ENCODE data around the gene RDH11. TPM values are rescaled to one million over a fixed set of nuclear protein-coding genes. Genes with fewer than 3 reads are reported as not detected.

RDH11 gene
- polyA plus RNA-seq, 1 of the 3 experiments (the other 2 are of a cell fraction): 44.7 TPM

DNA sequence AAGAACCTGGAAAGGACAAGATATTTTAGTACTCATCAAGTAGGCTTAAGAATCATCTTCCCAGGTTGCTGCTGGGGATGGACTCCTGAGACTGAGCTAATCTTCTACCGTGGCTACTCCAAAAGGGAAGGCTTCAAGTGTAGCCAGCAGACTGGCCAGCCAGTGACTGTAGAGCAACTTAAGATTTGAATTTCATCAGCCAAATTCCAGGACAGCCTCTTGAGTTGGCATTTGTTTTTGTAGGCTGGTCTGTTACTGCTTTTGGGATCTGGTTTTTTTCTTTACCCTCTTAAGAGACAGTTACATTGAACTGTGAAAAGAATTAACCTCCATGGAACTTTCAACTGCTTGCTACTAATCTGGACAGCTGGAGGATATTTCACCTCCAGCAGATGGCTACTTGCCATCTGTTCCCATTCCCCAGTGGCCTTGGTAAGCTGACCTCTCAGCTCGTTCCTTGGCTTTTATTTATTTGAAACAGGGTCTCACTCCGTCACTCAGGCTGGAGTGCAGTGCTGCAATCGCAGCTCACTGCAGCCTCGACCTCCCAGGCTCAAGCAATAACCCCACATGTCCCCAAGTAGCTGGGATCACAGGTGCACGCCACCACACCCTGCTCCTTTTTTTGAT is 41.8 kb downstream of the RDH11 start (continued):
- TF ChIP-seq, protein P1, sequence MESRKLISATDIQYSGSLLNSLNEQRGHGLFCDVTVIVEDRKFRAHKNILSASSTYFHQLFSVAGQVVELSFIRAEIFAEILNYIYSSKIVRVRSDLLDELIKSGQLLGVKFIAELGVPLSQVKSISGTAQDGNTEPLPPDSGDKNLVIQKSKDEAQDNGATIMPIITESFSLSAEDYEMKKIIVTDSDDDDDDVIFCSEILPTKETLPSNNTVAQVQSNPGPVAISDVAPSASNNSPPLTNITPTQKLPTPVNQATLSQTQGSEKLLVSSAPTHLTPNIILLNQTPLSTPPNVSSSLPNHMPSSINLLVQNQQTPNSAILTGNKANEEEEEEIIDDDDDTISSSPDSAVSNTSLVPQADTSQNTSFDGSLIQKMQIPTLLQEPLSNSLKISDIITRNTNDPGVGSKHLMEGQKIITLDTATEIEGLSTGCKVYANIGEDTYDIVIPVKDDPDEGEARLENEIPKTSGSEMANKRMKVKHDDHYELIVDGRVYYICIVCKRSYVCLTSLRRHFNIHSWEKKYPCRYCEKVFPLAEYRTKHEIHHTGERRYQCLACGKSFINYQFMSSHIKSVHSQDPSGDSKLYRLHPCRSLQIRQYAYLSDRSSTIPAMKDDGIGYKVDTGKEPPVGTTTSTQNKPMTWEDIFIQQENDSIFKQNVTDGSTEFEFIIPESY (IDR thresholded peaks at IDR 0.05; ENCODE audit: borderline replicate concordance, low read depth): no peak
- TF ChIP-seq GABPA (IDR thresholded peaks at IDR 0.05; ENCODE audit: low read depth) (no peak), CHD2 (IDR thresholded peaks at IDR 0.05; ENCODE audit: low read length, partially characterized antibody) (no peak), GATA2 (CRISPR knock-in tag; IDR thresholded peaks at IDR 0.05) (no peak), POLR2AphosphoS5 (IDR thresholded peaks at IDR 0.05; ENCODE audit: low read depth, low read length) (no peak), SMC3 (IDR thresholded peaks at IDR 0.05; ENCODE audit: low read depth, low read length) (no peak)
- TF ChIP-seq, protein P2, sequence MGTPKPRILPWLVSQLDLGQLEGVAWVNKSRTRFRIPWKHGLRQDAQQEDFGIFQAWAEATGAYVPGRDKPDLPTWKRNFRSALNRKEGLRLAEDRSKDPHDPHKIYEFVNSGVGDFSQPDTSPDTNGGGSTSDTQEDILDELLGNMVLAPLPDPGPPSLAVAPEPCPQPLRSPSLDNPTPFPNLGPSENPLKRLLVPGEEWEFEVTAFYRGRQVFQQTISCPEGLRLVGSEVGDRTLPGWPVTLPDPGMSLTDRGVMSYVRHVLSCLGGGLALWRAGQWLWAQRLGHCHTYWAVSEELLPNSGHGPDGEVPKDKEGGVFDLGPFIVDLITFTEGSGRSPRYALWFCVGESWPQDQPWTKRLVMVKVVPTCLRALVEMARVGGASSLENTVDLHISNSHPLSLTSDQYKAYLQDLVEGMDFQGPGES (IDR thresholded peaks at IDR 0.05; ENCODE audit: low read depth, low read length): no peak

DNA sequence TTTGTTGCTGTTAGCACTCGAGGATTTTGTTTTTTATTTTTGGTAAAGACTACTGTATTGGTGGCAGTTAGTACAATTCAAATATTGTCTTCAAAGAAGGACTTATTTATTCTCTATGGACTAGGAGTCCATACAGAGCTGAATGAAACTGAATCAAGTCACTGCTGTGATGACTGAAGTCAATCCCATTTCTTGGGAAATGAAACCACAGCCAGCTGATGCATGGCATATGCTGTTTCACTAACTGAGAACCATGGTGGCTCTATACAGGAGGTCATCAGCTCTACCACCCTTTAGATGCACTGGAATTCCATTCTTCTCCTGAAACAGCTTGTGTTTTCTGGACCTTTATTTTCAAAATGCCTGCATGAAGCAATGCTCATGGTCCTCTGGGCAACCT is 43.4 kb downstream of the RDH11 start:
- Histone ChIP-seq H3K9ac (no peak overlapping the region), H3K27me3 (ENCODE audit: insufficient read depth) (no peaks in the 10 kb centered on the region), H3K4me3 (ENCODE audit: low read depth in 2 of 2, low read length in 1 of 2) (no peak overlapping the region), H2AFZ (ENCODE audit: low read depth) (no peak overlapping the region), H4K20me1 (ENCODE audit: insufficient read depth) (no peaks in the 10 kb centered on the region), H3K27ac (ENCODE audit: low read depth in 2 of 2, low read length in 1 of 2) (no peak overlapping the region), H3K9me2 (no peaks in the 10 kb centered on the region), H3K9me3 (no peaks in the 10 kb centered on the region), H3K79me2 (ENCODE audit: insufficient read depth) (no peaks in the 10 kb centered on the region), H3F3A (replicated peaks; ENCODE audit: insufficient read depth) (no peaks in the 10 kb centered on the region), H3K4me1 (ENCODE audit: control insufficient read depth in 1 of 2, insufficient read depth in 2 of 2, low read depth in 1 of 2, low read length in 1 of 2) (peaks cover 0 to 6% of the 10 kb centered on the region in 2 experiments; a peak in 1 of 4 replicates), H3K4me2 (no peak overlapping the region), H3K36me3 (replicated peaks in 1 of 2; ENCODE audit: control insufficient read depth in 1 of 2, insufficient read depth in 2 of 2, low read length in 1 of 2) (peaks cover 63 to 83% of the 10 kb centered on the region in 2 experiments)
- 100% methylated on average over 1 of the region's 1 CpG for WGBS (ENCODE audit: low lambda C conversion rate)
- POLR2A ChIA-PET: interaction anchor here (0.7 kb wide), 1 partner anchor 1173 kb away, joined by 3 read pairs; no protein-coding TSS in a partner anchor
- TF ChIP-seq FOSL2 (IDR thresholded peaks at IDR 0.05; ENCODE audit: borderline replicate concordance, low read depth): no peak
- TF ChIP-seq MEF2A (IDR thresholded peaks at IDR 0.05; ENCODE audit: borderline replicate concordance, low read depth): no peak
- TF ChIP-seq POLR2AphosphoS5 (IDR thresholded peaks at IDR 0.05; ENCODE audit: low read depth, low read length): no peak
- no peak for TF ChIP-seq EP300 (IDR thresholded peaks at IDR 0.05; ENCODE audit: borderline replicate concordance in 1 of 2, low read depth in 1 of 2, low read length in 1 of 2)
- TF ChIP-seq MXI1 (IDR thresholded peaks at IDR 0.05; ENCODE audit: low read depth, low read length): no peak
- TF ChIP-seq NRF1 (IDR thresholded peaks at IDR 0.05; ENCODE audit: low read depth, low read length): no peak
- TF ChIP-seq RAD21 (IDR thresholded peaks at IDR 0.05; ENCODE audit: low read length): no peak
- TF ChIP-seq RCOR1 (IDR thresholded peaks at IDR 0.05; ENCODE audit: low read length): no peak
- no peak for TF ChIP-seq TAF1 (IDR thresholded peaks at IDR 0.05; ENCODE audit: borderline replicate concordance, low read depth, low read length)
- no peak for TF ChIP-seq CHD2 (IDR thresholded peaks at IDR 0.05; ENCODE audit: low read length, partially characterized antibody)
- TF ChIP-seq, protein P1 (IDR thresholded peaks at IDR 0.05; ENCODE audit: borderline replicate concordance, low read depth): no peak
- TF ChIP-seq SIN3A (IDR thresholded peaks at IDR 0.05; ENCODE audit: borderline replicate concordance, low read depth, low read length): no peak
- CTCF ChIA-PET: interaction anchor here (0.9 to 2.8 kb wide), 5 partner anchors 15 to 81 kb away, joined by 3 to 13 read pairs (median 4); no protein-coding TSS in a partner anchor
- no peak for DNase-seq

Measured in SK-N-SH (cell line).